Effector CD8-positive, alpha-beta T cell (primary cell): ENCODE data around the gene NCEH1.

ENCODE experiments used
- DNase-seq: peaks from one replicate; lab custom pipeline; 2025; lab: John Stamatoyannopoulos, UW

Gene NCEH1

GRCh38 chr3:172646439-172647015 is 64.3 kb downstream of the NCEH1 start:
- DNase-seq: no peak

- DNase-seq: no peak
Observed at GRCh38 chr3:172644258-172644657, 66.6 kb downstream of the NCEH1 start.

- DNase-seq: no peak
Observed at GRCh38 chr3:172643506-172644179, 67.2 kb downstream of the NCEH1 start.

GRCh38 chr3:172641291-172641690 is 69.6 kb downstream of the NCEH1 start:
- no peak for DNase-seq

GRCh38 chr3:172640751-172641150 is 70.1 kb downstream of the NCEH1 start:
- DNase-seq: no peak

- no peak for DNase-seq
Observed at GRCh38 chr3:172635588-172635987, 75.3 kb downstream of the NCEH1 start.

- no peak for DNase-seq
Observed at GRCh38 chr3:172634948-172635347, 75.9 kb downstream of the NCEH1 start.

GRCh38 chr3:172630316-172630715 is 80.6 kb downstream of the NCEH1 start:
- DNase-seq: no peak

GRCh38 chr3:172629470-172629869 is 81.4 kb downstream of the NCEH1 start:
- DNase-seq: no peak

- no peak for DNase-seq
Observed at GRCh38 chr3:172627057-172627809, 83.6 kb downstream of the NCEH1 start.

- DNase-seq: no peak
Observed at GRCh38 chr3:172626021-172626640, 84.7 kb downstream of the NCEH1 start.

GRCh38 chr3:172625404-172625803 is 85.5 kb downstream of the NCEH1 start:
- DNase-seq: no peak

- no peak for DNase-seq
Observed at GRCh38 chr3:172624999-172625398, 85.9 kb downstream of the NCEH1 start.

GRCh38 chr3:172622916-172623700 is 87.8 kb downstream of the NCEH1 start:
- peak; percentile 6 for DNase-seq

GRCh38 chr3:172622156-172622555 is 88.7 kb downstream of the NCEH1 start:
- DNase-seq: no peak

- no peak for DNase-seq
Observed at GRCh38 chr3:172617976-172618375, 92.9 kb downstream of the NCEH1 start.

- no peak for DNase-seq
Observed at GRCh38 chr3:172617013-172617706, 93.7 kb downstream of the NCEH1 start.

GRCh38 chr3:172616031-172616461 is 94.8 kb downstream of the NCEH1 start:
- DNase-seq: no peak

GRCh38 chr3:172615296-172615695 is 95.6 kb downstream of the NCEH1 start:
- no peak for DNase-seq

GRCh38 chr3:172614340-172615274 is 96.3 kb downstream of the NCEH1 start:
- no peak for DNase-seq
